Measurements from ENCODE around the gene TMEM39A.

GRCh38 chr3:119403201-119403600, 60.2 kb downstream of the TMEM39A start:
- TF ChIP-seq ZNF792 (tag by site-specific recombination; IDR thresholded peaks at IDR 0.05) (no peak), CTCF (tag by site-specific recombination; IDR thresholded peaks at IDR 0.05) (no peak), OVOL3 (tag by site-specific recombination; IDR thresholded peaks at IDR 0.05) (no peak), ZNF670 (tag by site-specific recombination; IDR thresholded peaks at IDR 0.05; ENCODE audit: low read depth) (no peak)
